Caki2 (cell line): ENCODE results near the gene PGPEP1. TPM values are rescaled to one million over a fixed set of nuclear protein-coding genes. Genes with fewer than 3 reads are reported as not detected.
A peak's percentile ranks its signal among the peaks of the same experiment; 100 is the strongest.
"Not testable (repeated sequence)": the region's sequence is repeated elsewhere in the genome, so short reads cannot be mapped to it uniquely, and the experiment has no call there.

Experiments used
- DNase-seq: peaks from one replicate; pipeline ENCODE4 v3.0.0-alpha.2; 2015; ENCODE audit warnings: low read depth
- in situ Hi-C: cut with HindIII; loops from 2 replicates; pipeline ENCODE4 v1.10.0; 2016; ENCODE audit warnings: low sequenced_read_pairs, low pct_unique_long_range_greater_than_20kb, mixed read lengths
- total RNA-seq: library from RNA; depleted of rRNA; stranded (reverse); fragments of >200 nt; shearing (Covaris generic); gene quantifications from 2 replicates; pipeline ENCODE4 v1.2.3, GENCODE V29; 2014; ENCODE audit warnings: low replicate concordance

The PGPEP1 gene
- total RNA-seq, 1 experiment from 2014 or later: 17.8 TPM

DNA sequence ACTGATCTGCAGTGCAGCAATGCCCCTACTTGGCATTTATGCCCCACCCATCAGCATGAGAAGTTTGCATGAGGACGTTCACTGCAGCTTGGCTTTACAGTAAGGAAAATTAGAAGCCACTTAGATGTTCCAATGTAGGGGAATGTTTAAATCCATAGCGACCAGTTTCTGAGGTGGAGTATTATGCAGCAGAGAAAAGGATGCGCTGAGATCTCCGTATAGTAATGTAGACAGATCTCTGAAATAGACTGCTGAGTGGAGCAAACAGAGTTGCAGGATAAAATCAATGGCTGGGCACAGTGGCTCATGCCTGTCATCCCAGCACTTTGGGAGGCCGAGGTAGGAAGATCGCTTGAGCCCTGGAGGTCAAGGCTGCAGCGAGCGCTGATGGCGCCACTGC lies 10.1 kb downstream of the PGPEP1 start:
- in situ Hi-C loops: no loop called here
- DNase-seq: no peak

DNA sequence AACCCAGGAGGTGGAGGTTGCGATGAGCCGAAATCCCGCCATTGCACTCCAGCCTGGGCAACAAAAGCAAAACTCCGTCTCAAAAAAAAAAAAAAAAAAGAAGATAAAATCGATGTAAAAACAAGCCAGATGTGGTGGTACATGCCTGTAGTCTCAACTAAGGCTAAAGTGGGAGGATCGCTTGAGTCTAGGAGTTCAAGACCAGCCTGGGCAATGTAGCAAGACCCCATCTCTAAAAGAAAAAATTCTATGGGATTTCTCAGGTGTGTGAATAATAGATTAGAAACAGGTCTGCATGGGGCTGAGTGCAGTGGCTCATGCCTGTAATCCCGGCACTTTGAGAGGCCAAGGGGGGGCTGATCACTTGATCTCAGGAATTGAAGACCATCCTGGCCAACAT lies 11.1 kb downstream of the PGPEP1 start:
- in situ Hi-C loops: no loop called here
- DNase-seq: no peak

DNA sequence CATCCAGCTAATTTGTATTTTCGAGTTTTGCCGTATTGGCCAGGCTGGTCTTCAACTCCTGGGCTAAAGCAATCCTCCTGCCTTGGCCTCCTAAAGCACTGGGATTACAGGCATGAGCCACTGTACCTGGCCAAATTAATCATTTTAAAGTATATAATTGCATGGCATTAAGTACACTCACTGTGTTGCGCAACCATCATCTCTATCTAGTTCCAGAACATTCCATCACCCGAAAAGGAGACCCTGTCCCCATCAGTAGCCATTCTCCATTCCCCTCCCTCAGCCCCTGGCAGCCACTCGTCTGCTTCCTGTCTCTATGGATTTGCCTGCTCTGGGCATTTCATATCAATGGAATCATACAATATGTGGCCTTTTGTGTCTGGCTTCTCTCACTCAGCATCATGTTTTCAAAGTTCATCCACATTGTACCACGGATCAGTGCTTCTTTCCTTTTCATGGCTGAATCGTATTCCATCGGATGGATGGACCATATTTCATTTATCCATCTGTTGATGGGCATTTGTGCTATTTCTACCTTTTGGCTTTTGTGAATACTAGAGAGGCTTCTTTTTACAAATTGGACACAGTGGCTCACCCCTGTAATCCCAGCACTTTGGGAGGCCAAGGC lies 13.1 kb downstream of the PGPEP1 start:
- DNase-seq: no peak
- in situ Hi-C loops: no loop called here

DNA sequence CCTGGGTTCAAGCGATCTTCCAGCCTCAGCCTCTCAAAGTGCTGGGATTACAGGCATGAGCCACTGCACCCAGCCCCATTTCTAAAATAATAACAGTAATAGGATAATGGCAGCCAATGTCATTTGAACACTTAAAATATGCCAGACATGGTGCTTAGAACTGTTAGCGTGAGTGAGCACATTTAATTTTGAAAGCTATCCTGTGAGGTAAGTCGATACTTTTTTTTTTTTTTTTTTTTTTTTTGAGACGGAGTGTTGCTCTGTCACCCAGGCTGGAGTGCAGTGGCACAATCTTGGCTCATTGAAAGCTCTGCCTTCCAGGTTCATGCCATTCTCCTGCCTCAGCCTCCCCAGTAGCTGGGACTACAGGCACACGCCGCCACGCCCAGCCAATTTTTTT lies 14.3 kb downstream of the PGPEP1 start:
- in situ Hi-C loops, DNase-seq: not testable (repeated sequence)

DNA sequence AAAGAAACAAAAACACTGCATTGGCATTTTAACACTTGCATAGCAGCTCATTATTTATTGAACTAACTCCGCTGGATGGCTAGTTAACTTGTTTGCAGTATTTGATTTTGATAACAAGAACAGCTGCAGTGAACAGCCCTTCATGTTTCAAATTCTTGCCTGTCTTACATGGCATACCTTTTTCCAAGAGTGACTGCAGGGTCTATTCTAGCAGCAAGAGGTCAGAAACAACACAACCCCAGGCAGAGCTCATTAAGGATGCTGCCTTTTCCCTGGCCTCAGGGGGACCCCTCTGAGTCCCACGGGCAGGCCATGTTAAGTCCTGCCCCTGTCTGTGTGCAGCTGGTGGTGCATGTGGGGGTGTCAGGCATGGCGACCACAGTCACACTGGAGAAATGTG lies 16.6 kb downstream of the PGPEP1 start:
- in situ Hi-C loops: no loop called here
- no peak for DNase-seq

DNA sequence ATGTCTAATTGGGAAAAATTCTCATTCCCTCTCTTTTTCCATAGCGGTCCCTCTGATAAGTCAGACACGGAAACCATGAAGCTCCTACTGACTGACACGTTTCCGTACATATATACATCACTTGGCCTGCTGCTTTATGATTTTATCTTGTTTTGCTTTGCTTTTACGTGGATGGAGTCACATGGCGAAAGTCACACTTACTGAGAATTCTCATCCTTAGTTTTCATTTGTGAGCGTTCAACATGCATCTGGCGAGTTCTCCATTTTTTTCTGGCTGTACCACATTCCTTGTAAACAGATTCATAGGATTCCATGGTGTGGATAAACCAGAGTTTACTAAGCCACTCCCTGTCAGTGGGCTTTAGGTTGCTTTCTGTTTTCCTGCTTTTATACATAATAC lies 21.2 kb downstream of the PGPEP1 start:
- DNase-seq: no peak
- in situ Hi-C loops: no loop called here

DNA sequence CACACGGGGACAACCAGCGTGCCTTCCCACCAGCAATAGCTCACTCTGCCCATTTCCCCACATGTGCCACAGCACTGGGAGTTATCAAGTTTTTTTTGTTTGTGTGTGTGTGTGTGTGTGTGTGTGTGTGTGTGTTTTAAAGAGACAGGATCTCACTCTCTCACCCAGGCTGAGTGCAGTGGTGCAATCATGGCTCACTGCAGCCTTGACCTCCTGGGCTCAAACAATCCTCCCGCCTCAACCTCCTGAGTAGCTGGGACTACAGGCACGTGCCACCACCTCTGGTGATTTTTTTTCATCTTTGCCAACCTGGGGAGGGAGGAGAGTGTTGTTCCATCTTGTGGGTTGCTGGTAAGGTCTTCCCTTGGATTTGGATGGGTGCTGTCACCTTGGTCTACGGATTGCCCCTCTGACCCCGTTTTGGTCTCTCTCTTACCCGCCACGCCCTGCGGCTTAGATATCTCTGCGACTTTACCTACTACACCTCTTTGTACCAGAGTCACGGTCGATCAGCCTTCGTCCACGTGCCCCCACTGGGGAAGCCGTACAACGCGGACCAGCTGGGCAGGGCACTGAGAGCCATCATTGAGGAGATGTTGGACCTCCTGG lies 22.6 kb downstream of the PGPEP1 start:
- DNase-seq: no peak

DNA sequence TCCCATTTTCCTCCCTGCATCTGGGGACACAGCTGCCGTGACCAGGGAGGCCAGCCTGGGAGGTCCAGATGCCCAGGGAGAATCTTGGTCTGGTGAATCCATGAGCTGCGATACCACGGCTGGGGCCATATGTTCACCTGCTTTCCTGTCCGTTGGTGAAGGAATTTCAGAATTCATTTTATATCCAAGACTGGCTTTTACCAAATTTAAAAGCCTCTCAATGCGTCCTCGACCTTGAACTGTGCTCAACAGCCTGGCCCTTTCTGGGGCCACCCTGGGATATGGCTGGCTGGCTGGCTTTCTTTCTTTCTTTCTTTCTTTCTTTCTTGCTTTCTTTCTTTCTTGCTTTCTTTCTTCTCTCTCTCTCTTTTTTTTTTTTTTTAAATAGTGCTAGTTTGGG lies 23.4 kb downstream of the PGPEP1 start:
- DNase-seq: no peak
- in situ Hi-C loops: no loop called here

More for the DNA sequence above, 22.6 kb downstream of the PGPEP1 start:
- in situ Hi-C loops: no loop called here

DNA sequence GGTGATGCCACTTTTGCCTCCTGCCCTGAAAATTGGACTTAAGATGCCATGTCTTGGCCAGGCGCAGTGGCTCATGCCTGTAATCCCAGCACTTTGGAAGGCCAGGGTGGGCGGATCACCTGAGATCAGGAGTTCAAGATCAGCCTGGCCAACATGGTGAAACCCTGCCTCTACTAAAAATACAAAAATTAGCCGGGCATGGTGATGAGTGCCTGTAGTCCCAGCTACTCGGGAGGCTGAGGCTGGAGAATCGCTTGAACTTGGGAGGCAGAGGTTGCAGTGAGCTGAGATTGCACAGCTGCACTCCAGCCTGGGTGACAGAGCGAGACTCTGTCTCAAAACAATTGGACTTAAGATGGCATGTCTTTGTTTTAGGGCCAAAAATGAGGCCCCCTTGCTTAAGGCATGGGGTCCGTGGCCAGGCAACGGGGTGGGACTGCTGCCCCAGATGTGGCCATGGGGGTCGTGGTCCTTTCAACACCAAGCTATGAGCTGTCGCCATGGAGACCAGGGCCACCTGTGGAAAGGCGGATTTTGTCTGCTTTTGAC lies 24.0 kb downstream of the PGPEP1 start:
- in situ Hi-C loops, DNase-seq: not testable (repeated sequence)

DNA sequence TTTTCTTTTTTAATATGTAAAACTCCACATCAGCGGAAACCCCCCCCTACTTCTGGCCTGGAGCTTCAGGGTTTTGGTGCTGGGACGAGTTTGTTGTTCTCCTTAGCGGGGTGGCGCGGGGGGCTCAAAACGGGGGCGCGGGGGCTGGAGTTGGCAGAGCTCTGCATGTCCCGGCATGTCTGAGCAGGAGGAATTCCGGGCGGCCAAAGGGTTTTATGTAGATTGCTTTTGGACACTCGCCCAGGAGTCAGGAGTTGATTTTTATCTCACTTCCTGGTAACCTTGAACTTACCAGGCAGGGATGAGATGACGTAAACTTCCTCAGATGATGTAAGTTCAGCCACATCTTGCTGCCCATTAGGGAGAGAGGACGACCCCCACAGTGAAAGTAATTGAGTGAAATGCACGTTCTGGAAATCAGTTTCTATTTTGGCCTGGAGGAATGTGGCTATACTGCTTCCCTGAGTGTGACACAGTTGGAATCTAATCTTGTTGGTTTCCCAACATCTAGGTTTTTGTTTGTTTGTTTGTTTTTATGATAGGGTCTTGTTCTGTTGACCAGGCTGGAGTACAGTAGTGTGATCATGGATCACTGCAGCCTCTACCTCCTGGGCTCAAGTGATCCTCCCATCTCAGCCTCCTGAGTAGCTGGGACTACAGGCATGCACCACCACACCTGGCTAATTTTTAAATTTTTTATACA lies 24.6 kb downstream of the PGPEP1 start:
- peak; percentile 99 for DNase-seq
- in situ Hi-C loops: no loop called here

DNA sequence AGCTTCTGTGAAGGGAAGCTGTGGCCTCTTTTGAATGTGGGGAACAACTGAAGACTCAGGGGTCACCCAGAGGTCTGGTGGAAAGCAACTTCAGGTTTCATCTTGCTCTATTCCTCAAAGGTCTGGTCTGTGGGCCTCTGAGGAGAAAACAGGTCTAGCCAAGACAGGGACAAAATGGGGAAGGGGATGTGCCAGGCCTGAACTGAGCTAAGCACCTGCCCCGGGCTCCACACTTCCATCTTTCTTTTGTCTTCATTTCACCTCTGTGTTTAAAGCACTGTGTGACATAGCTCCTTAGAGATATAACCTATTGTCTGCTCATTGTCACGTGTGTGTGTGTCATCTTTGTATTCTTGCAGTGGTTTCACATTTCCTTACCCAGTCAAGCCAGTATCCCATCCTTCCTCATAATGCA lies 25.6 kb downstream of the PGPEP1 start:
- in situ Hi-C loops: no loop called here
- DNase-seq: no peak

DNA sequence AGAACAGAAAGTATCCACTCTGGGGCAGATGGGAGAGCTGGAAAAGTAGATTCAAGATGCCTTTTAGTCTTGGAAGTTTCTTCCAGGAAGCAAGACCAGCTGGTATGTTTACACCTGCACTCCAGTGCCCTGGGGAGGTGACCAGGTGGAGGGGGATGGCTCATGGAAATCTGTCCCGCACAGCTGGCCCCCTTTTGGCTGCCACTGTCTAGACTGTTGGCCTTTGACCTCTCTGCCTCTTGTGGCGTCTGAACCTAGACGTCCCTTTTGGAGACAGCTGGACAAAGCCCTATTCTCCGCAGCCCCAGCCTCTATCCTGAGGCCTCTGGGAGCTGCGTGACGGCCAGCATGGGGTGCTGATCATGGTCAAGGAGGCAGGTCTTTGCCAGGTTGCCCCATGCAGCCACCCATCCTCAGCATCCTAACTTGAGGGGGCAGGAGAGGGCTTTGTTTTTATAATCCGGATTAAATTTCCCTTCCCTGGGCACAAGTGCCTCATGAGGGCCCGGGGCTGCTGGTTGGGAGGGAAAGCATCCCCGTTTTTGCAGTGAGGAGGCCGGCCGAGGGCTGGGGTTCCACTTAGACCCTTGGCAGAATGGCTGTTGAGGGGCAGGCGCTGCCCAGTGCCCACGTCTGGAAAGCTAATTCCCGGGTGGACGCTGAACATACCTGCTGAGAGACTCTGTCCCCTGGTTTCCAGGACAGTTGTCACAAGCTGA lies 28.3 kb downstream of the PGPEP1 start:
- DNase-seq: no peak
- in situ Hi-C loops: no loop called here

DNA sequence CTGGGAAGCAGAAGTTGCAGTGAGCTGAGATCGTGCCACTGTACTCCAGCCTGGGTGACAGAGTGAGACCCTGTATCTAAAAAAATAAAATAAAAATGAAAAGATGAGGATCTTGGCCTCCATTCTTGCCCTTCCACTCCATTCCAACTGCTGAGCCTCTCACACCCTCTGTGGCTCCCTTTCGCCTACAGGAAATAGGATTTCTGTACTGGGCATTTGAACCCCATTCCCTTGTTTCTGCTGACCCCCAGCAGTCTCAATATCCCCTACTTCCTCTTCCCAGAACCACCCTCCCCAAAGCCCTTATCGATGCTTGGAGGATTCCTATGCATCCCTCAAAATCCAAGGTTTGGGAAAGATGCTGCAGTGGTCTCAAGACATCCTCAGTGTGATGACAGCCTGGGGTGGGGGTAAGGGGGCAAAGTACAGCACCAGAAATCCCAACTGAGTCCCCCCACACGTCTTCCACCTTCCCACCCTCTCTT lies 33.1 kb downstream of the PGPEP1 start:
- in situ Hi-C loops: no loop called here
- no peak for DNase-seq

DNA sequence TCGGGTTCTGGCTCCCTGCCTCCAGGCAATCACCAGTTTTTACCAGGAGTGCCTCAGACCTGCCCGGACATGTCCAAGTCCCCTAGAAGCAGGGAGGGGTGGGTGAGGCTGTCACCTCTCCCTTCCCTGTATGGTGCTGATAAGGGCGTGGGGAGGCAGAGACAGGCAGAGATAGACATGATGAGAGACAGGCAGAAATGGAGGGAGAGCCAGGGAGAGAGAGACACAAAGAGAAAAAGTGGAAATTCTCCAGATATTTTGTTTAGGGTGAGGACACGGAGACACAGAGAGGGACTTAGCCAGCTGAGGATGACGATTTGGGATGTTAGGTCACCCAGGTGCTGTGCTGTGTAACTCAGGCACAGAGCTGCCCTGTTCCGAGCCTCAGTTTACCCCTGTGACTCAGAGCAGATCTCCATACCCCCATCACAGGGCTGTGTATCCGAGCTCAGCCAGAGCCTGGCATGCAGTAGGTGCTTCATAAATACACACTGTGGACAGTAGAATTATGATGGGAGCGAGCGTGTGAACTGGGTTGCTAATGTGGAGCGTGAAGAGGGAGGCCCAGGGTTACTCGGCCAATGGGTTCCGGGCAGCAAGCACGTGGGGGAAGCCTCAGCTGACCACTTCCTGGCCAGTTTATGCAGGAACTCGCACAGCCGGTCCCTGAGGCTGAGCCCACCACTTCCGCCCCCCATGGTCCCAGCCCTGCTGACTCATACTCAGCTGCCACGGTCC lies 33.7 kb downstream of the PGPEP1 start:
- in situ Hi-C loops: no loop called here
- DNase-seq: peak; percentile 98

DNA sequence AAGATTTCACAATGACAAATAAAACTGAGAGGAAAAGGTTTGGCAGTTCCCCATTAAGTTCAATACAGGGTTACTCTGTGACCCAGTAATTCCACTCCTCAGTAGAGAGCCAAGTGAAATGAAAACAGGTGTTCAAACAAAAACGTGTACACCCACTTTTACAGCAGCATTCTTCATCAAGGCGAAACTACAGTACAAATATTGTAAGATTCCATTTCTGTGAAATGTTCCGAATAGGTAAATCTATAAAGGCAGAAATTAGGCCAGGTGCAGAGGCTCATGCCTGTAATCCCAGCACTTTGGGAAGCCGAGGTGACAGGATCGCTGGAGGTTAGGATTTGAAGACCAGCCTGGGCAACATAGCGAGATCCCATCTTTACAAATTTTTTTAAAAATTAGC lies 36.6 kb downstream of the PGPEP1 start:
- DNase-seq: no peak

DNA sequence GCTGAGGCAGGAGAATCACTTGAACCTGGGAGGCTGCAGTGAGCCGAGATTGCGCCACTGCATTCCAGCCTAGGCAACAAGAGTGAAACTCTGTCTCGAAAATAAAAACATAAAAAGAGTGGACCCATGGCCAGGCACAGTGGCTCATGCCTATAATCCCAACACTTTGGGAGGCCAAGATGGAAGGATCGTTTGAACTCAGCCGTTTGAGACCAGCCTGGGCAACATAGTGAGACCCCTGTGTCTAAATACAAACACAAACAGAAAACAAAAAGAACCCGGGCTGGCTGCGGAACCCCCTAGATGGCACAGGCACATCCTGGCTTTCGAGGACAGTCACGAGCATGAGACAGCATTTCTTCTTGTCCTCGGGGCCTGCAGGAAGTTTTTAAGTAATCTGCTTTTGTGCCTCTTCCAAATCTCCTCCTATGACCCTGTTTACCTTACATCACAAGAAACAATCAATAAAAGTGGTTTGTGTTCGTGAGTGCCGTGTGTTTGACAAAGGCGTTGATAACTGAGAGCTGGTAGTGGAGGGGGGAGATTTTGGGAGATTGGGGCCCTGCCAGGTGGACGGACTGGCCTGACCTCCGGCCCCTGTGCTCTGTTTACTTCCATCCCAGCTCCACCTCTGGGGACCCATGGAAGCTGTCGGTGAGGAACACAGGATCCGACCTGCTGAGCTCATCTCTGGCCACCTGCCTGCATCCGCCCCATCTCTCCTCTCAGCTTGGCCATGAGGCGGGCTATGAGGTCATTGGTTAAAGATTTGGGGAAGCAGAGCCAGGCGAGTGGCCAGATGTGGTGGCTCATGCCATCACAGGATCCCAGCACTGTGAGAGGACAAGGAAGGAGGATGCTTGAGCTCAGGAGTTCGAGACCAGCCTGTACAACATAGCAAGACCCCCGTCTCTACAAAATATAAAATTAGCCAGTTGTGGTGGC lies 39.7 kb downstream of the PGPEP1 start:
- in situ Hi-C loops: no loop called here
- peak; percentile 99 for DNase-seq

More for the DNA sequence above, 36.6 kb downstream of the PGPEP1 start:
- in situ Hi-C loops: no loop called here

DNA sequence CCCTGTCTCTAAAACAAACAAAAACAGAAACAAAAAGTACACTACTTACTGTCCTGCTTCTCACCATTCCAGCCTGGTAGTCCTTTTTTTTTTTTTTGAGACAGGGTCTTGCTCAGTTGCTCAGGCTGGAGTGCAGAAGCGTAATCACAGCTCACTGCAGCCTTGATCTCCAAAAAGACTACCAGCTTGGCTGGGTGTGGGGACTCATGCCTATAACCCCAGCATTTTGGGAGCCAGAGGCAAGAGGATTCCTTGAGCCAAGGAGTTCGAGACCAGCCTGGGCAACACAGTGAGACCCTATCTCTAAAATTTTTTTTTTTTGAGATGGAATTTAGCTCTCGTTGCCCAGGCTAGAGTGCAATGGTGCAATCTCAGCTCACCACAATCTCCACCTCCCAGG lies 40.4 kb downstream of the PGPEP1 start:
- in situ Hi-C loops: no loop called here
- no peak for DNase-seq
